ENCODE measurements around the gene ROM1. TPM values are rescaled to one million over a fixed set of nuclear protein-coding genes. Genes with fewer than 3 reads are reported as not detected.
A peak's percentile ranks its signal among the peaks of the same experiment; 100 is the strongest.
"Not testable (repeated sequence)": the region's sequence is repeated elsewhere in the genome, so short reads cannot be mapped to it uniquely, and the experiment has no call there.

The ROM1 gene
- total RNA-seq, 2 donors from 2014 or later = 0.71 to 1.3 TPM

DNA sequence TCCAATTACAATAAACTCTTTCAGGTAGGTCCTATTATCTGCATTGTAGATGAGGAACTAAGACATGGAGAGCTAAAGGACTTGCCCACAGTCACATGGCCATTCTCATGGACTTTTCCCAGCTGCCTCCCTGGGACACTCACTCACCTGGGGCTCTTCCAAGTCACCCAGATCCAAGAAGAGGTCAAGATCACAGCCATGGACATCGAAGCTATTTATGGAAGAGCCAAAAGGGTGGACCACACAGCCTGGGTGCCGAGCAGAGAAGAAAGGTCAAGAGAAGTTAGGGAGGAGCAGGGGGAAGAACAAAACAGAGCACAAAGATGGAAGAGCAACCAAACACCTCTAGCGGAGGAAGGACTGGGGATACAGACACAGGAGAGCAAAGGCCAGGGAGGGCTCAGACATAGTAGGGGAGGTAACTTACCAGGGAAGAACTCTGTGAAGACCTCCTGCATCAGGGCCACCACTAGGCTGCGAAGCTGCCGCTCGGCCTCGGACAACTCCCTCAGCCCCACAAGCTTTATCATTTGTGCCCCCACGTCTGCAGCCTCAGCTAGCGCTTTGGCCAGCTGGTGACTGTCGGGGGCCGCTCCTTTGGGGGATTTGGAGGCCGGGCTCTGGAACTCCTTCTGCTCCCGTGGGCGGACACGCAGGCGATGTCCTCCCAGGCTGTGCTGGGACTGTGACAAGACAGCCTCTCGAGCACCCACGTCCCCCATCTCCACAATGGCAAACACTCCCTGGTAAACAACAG is 31.9 kb upstream of the ROM1 start:
- H3K27ac ChIP-seq (ENCODE audit: low read depth, low read length) = no peak overlapping the region
- TF ChIP-seq, protein P1, sequence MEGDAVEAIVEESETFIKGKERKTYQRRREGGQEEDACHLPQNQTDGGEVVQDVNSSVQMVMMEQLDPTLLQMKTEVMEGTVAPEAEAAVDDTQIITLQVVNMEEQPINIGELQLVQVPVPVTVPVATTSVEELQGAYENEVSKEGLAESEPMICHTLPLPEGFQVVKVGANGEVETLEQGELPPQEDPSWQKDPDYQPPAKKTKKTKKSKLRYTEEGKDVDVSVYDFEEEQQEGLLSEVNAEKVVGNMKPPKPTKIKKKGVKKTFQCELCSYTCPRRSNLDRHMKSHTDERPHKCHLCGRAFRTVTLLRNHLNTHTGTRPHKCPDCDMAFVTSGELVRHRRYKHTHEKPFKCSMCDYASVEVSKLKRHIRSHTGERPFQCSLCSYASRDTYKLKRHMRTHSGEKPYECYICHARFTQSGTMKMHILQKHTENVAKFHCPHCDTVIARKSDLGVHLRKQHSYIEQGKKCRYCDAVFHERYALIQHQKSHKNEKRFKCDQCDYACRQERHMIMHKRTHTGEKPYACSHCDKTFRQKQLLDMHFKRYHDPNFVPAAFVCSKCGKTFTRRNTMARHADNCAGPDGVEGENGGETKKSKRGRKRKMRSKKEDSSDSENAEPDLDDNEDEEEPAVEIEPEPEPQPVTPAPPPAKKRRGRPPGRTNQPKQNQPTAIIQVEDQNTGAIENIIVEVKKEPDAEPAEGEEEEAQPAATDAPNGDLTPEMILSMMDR (conservative IDR thresholded peaks at IDR 0.05) = no peak
- peaks cover 4% of the 10 kb centered on the region for H3K9me3 ChIP-seq (ENCODE audit: control insufficient read depth, low read length)
- WGBS, 2 experiments (ENCODE audit: insufficient coverage in 1 of 2, insufficient read length in 1 of 2) = 93 to 94% methylated on average over 9 to 18 of the region's 18 CpGs
- no peaks in the 10 kb centered on the region for H3K4me1 Mint-ChIP-seq
- H3K36me3 ChIP-seq (ENCODE audit: control insufficient read depth, insufficient read depth, low read length) = peaks cover 48% of the 10 kb centered on the region
- peaks cover 3% of the 10 kb centered on the region for H3K9me3 Mint-ChIP-seq
- no peaks in the 10 kb centered on the region for H3K27me3 Mint-ChIP-seq (ENCODE audit: insufficient read depth)
- H3K4me3 Mint-ChIP-seq = no peak overlapping the region
- peaks cover 54% of the 10 kb centered on the region for H3K36me3 Mint-ChIP-seq (ENCODE audit: low read depth)
- no peak overlapping the region for H3K9ac ChIP-seq (ENCODE audit: extremely low read depth, low read length, poor library complexity, severe bottlenecking)
- peak overlapping the region; percentile 2 for H3K27ac Mint-ChIP-seq
- no peaks in the 10 kb centered on the region for H3K27me3 ChIP-seq (ENCODE audit: control insufficient read depth, insufficient read depth, low read length, poor library complexity, severe bottlenecking)
- no peak for DNase-seq
- no peaks in the 10 kb centered on the region for H3K4me1 ChIP-seq (ENCODE audit: control insufficient read depth, insufficient read depth, low read length)
- no peak overlapping the region for H3K4me3 ChIP-seq (ENCODE audit: low read length)

DNA sequence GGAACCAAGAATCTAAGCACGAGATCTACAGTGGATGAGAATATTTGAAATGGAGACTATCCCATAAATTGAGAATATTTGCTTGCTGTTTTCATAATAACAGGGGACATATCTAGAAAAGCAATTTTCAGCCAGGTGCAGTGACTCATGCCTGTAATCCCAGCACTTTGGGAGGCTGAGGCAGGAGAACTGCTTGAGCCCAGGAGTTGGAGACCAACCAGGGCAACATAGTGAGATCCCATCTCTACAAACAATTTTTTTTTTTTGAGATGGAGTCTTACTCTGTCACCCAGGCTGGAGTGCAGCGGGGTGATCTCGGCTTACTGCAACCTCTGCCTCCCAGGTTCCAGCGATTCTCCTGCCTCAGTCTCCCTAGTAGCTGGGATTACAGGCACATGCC is 31.3 kb upstream of the ROM1 start:
- H3K4me1 Mint-ChIP-seq; H3K4me3 Mint-ChIP-seq; H3K27me3 ChIP-seq (ENCODE audit: control insufficient read depth, insufficient read depth, low read length, poor library complexity, severe bottlenecking); H3K9ac ChIP-seq (ENCODE audit: extremely low read depth, low read length, poor library complexity, severe bottlenecking); H3K4me3 ChIP-seq (ENCODE audit: low read length); H3K27ac ChIP-seq (ENCODE audit: low read depth, low read length); H3K9me3 Mint-ChIP-seq; DNase-seq; H3K27me3 Mint-ChIP-seq (ENCODE audit: insufficient read depth); H3K4me1 ChIP-seq (ENCODE audit: control insufficient read depth, insufficient read depth, low read length); H3K9me3 ChIP-seq (ENCODE audit: control insufficient read depth, low read length); H3K27ac Mint-ChIP-seq: not testable (repeated sequence)
- H3K36me3 Mint-ChIP-seq (ENCODE audit: low read depth) = peaks cover 52% of the 10 kb centered on the region
- H3K36me3 ChIP-seq (ENCODE audit: control insufficient read depth, insufficient read depth, low read length) = peaks cover 49% of the 10 kb centered on the region
- 97% methylated on average over 4 of the region's 4 CpGs for WGBS, 2 experiments (ENCODE audit: insufficient coverage in 1 of 2, insufficient read length in 1 of 2)

DNA sequence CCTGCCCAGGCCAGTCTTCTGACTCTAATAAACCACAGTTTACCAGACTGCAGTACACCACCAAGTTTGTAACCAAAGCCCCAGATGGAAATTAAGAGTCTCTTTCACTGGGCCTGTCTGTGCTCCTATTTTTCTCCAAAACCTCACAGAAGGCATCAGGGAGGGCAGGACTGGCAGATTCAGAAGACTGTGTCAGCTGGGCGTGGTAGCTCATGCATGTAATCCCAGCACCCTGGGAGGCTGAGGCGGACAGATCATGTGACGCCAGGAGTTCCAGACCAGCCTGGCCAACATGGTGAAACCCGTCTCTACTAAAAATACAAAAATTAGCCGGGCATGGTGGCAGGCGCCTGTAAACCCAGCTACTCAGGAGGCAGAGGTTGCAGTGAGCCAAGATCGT is 27.7 kb upstream of the ROM1 start:
- WGBS, 2 experiments (ENCODE audit: insufficient coverage in 1 of 2, insufficient read length in 1 of 2) = 95 to 96% methylated on average over 6 to 7 of the region's 7 CpGs
- H3K36me3 ChIP-seq (ENCODE audit: control insufficient read depth, insufficient read depth, low read length) = peaks cover 54% of the 10 kb centered on the region
- not testable (repeated sequence) for H3K27me3 Mint-ChIP-seq (ENCODE audit: insufficient read depth); H3K27ac ChIP-seq (ENCODE audit: low read depth, low read length); H3K4me1 Mint-ChIP-seq; H3K27ac Mint-ChIP-seq; DNase-seq; H3K27me3 ChIP-seq (ENCODE audit: control insufficient read depth, insufficient read depth, low read length, poor library complexity, severe bottlenecking); H3K4me3 ChIP-seq (ENCODE audit: low read length); H3K9me3 Mint-ChIP-seq; H3K4me1 ChIP-seq (ENCODE audit: control insufficient read depth, insufficient read depth, low read length); H3K9me3 ChIP-seq (ENCODE audit: control insufficient read depth, low read length); H3K4me3 Mint-ChIP-seq; H3K9ac ChIP-seq (ENCODE audit: extremely low read depth, low read length, poor library complexity, severe bottlenecking)
- H3K36me3 Mint-ChIP-seq (ENCODE audit: low read depth) = peaks cover 47% of the 10 kb centered on the region

GRCh38 chr11:62588966-62589637 is 24.0 kb upstream of the ROM1 start:
- Mint-ChIP-seq H3K4me3 (peak overlapping the region; percentile 87), H3K36me3 (ENCODE audit: low read depth) (peaks cover 38% of the 10 kb centered on the region), H3K4me1 (peaks cover 15% of the 10 kb centered on the region), H3K9me3 (no peaks in the 10 kb centered on the region), H3K27me3 (ENCODE audit: insufficient read depth) (no peaks in the 10 kb centered on the region), H3K27ac (no peak overlapping the region)
- H3K9me3 ChIP-seq (ENCODE audit: control insufficient read depth, low read length) = no peaks in the 10 kb centered on the region
- H3K27ac ChIP-seq (ENCODE audit: low read depth, low read length) = no peak overlapping the region
- peaks cover 44% of the 10 kb centered on the region for H3K36me3 ChIP-seq (ENCODE audit: control insufficient read depth, insufficient read depth, low read length)
- TF ChIP-seq, protein P1 (conservative IDR thresholded peaks at IDR 0.05) = peak; percentile 69
- no peak for DNase-seq
- H3K9ac ChIP-seq (ENCODE audit: extremely low read depth, low read length, poor library complexity, severe bottlenecking) = no peak overlapping the region
- H3K4me1 ChIP-seq (ENCODE audit: control insufficient read depth, insufficient read depth, low read length) = no peaks in the 10 kb centered on the region
- no peaks in the 10 kb centered on the region for H3K27me3 ChIP-seq (ENCODE audit: control insufficient read depth, insufficient read depth, low read length, poor library complexity, severe bottlenecking)
- H3K4me3 ChIP-seq (ENCODE audit: low read length) = no peak overlapping the region
- WGBS, 2 experiments (ENCODE audit: insufficient coverage in 1 of 2, insufficient read length in 1 of 2) = 73 to 79% methylated on average over 16 to 18 of the region's 18 CpGs
